Lower leg skin (tissue), 3 donors: Measurements from ENCODE around the gene RAD17.

ENCODE experiments used
- POLR2A ChIP-seq, 2 donors: fragments of 450-650 bp; IDR thresholded peaks; one replicate each; pipeline ENCODE4 v1.6.1; 2016 to 2017; ENCODE audit warnings: antibody characterized with exemption in 2 of 2, mild to moderate bottlenecking in 1 of 2, moderate library complexity in 1 of 2
- TF ChIP-seq, protein P1 (sequence below), 3 donors: fragments of 450-650 bp; IDR thresholded peaks; one replicate each; pipeline ENCODE4 v1.5.1; 2016; ENCODE audit warnings: antibody characterized with exemption in 3 of 3, mild to moderate bottlenecking in 3 of 3, moderate library complexity in 2 of 3

- TF ChIP-seq, protein P1, sequence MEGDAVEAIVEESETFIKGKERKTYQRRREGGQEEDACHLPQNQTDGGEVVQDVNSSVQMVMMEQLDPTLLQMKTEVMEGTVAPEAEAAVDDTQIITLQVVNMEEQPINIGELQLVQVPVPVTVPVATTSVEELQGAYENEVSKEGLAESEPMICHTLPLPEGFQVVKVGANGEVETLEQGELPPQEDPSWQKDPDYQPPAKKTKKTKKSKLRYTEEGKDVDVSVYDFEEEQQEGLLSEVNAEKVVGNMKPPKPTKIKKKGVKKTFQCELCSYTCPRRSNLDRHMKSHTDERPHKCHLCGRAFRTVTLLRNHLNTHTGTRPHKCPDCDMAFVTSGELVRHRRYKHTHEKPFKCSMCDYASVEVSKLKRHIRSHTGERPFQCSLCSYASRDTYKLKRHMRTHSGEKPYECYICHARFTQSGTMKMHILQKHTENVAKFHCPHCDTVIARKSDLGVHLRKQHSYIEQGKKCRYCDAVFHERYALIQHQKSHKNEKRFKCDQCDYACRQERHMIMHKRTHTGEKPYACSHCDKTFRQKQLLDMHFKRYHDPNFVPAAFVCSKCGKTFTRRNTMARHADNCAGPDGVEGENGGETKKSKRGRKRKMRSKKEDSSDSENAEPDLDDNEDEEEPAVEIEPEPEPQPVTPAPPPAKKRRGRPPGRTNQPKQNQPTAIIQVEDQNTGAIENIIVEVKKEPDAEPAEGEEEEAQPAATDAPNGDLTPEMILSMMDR (IDR thresholded peaks at IDR 0.05), result no peak
- TF ChIP-seq POLR2A (IDR thresholded peaks at IDR 0.05), result no peak
Observed at GRCh38 chr5:69350664-69351063, 19.0 kb upstream of the RAD17 start.
